SK-N-SH treated with all-trans-retinoic acid at 6 μM for 48 hours (cell line): Measurements from ENCODE around the gene KIAA1958.

ENCODE experiments used
- ATAC-seq: fragments of 200-7000 bp; cut with Tn5 transposase; 3 replicates; pipeline ENCODE4 v1.9.1; 2020; ENCODE audit warnings: mild to moderate bottlenecking, moderate library complexity
- ARNTL ChIP-seq: fragments of 450-650 bp; formaldehyde crosslinking; IDR thresholded peaks from 2 replicates; pipeline ENCODE4 v1.5.0; 2020; ENCODE audit warnings: low read depth, mild to moderate bottlenecking, moderate library complexity, borderline replicate concordance
- BACH2 ChIP-seq: fragments of 250-450 bp; sonication (Bioruptor Pico); IDR thresholded peaks from 2 replicates; pipeline ENCODE4 v1.9.0; 2021; ENCODE audit warnings: mild to moderate bottlenecking, borderline replicate concordance
- CREB5 ChIP-seq: fragments of 250-450 bp; sonication (Bioruptor Pico); IDR thresholded peaks from 2 replicates; pipeline ENCODE4 v1.5.1; 2020; ENCODE audit warnings: low read depth, mild to moderate bottlenecking, moderate library complexity
- CSDC2 ChIP-seq: fragments of 250-450 bp; sonication (Bioruptor Pico); IDR thresholded peaks from 2 replicates; pipeline ENCODE4 v1.5.0; 2020; ENCODE audit warnings: mild to moderate bottlenecking, moderate library complexity
- CSRNP3 ChIP-seq: fragments of 250-450 bp; sonication (Bioruptor Pico); IDR thresholded peaks from 2 replicates; pipeline ENCODE4 v1.5.1; 2021; ENCODE audit warnings: mild to moderate bottlenecking, moderate library complexity
- ESRRG ChIP-seq: fragments of 250-450 bp; sonication (Bioruptor Pico); IDR thresholded peaks from 2 replicates; pipeline ENCODE4 v1.6.1; 2021; ENCODE audit warnings: mild to moderate bottlenecking
- GLIS3 ChIP-seq: fragments of 250-450 bp; sonication (Bioruptor Pico); IDR thresholded peaks from 2 replicates; pipeline ENCODE4 v1.5.0; 2020; ENCODE audit warnings: mild to moderate bottlenecking, moderate library complexity
- ISL1 ChIP-seq: fragments of 250-450 bp; sonication (Bioruptor Pico); IDR thresholded peaks from 2 replicates; pipeline ENCODE4 v2.1.2; 2022; ENCODE audit warnings: mild to moderate bottlenecking, moderate library complexity
- OSR1 ChIP-seq: fragments of 250-450 bp; sonication (Bioruptor Pico); IDR thresholded peaks from 2 replicates; pipeline ENCODE4 v1.8.0; 2022; ENCODE audit warnings: moderate library complexity, mild to moderate bottlenecking, inconsistent platforms
- POU6F1 ChIP-seq: fragments of 250-450 bp; sonication (Bioruptor Pico); IDR thresholded peaks from 2 replicates; pipeline ENCODE4 v1.8.0; 2021; ENCODE audit warnings: low read depth, mild to moderate bottlenecking, moderate library complexity, borderline replicate concordance
- RARB ChIP-seq: fragments of 250-450 bp; sonication (Bioruptor Pico); IDR thresholded peaks from 2 replicates; pipeline ENCODE4 v1.8.0; 2021; ENCODE audit warnings: mild to moderate bottlenecking, moderate library complexity
- SNAI2 ChIP-seq: fragments of 250-450 bp; sonication (Bioruptor Pico); IDR thresholded peaks from 2 replicates; pipeline ENCODE4 v1.5.0; 2020; ENCODE audit warnings: mild to moderate bottlenecking, moderate library complexity
- TCF4 ChIP-seq: fragments of 250-450 bp; sonication (Bioruptor Pico); IDR thresholded peaks from 2 replicates; pipeline ENCODE4 v1.8.0; 2021; ENCODE audit warnings: mild to moderate bottlenecking, moderate library complexity, borderline replicate concordance
- TSHZ2 ChIP-seq: fragments of 250-450 bp; sonication (Bioruptor Pico); IDR thresholded peaks from 2 replicates; pipeline ENCODE4 v1.5.0; 2020; ENCODE audit warnings: mild to moderate bottlenecking, moderate library complexity
- ZC3H10 ChIP-seq: fragments of 250-450 bp; sonication (Bioruptor Pico); IDR thresholded peaks from 2 replicates; pipeline ENCODE4 v1.5.1; 2021; ENCODE audit warnings: mild to moderate bottlenecking, moderate library complexity
- ZFP3 ChIP-seq: fragments of 250-450 bp; sonication (Bioruptor Pico); IDR thresholded peaks from 2 replicates; pipeline ENCODE4 v1.5.0; 2020; ENCODE audit warnings: mild to moderate bottlenecking, moderate library complexity
- ZFP30 ChIP-seq: fragments of 450-650 bp; formaldehyde crosslinking; IDR thresholded peaks from 2 replicates; pipeline ENCODE4 v1.5.0; 2022; ENCODE audit warnings: mild to moderate bottlenecking, moderate library complexity
- ZNF565 ChIP-seq: fragments of 450-650 bp; formaldehyde crosslinking; conservative IDR thresholded peaks from 2 replicates; pipeline ENCODE4 v1.5.0; 2020; ENCODE audit warnings: low read depth, mild to moderate bottlenecking, moderate library complexity
- ZNF70 ChIP-seq: fragments of 450-650 bp; formaldehyde crosslinking; IDR thresholded peaks from 2 replicates; pipeline ENCODE4 v1.5.0; 2020; ENCODE audit warnings: mild to moderate bottlenecking, moderate library complexity
- ZNF8 ChIP-seq: fragments of 450-650 bp; formaldehyde crosslinking; IDR thresholded peaks from 2 replicates; pipeline ENCODE4 v1.5.0; 2020; ENCODE audit warnings: mild to moderate bottlenecking, moderate library complexity
- TF ChIP-seq, protein P1 (sequence below): fragments of 250-450 bp; sonication (Bioruptor Pico); IDR thresholded peaks from 2 replicates; pipeline ENCODE4 v1.8.0; 2020; ENCODE audit warnings: mild to moderate bottlenecking, moderate library complexity, borderline replicate concordance

Gene KIAA1958

GRCh38 chr9:112572416-112572815 lies 85.8 kb downstream of the KIAA1958 start:
- ATAC-seq = no peak

GRCh38 chr9:112574008-112574407 lies 87.4 kb downstream of the KIAA1958 start:
- no peak for ATAC-seq
- TF ChIP-seq ESRRG (no peak), GLIS3 (no peak), ZNF8 (no peak), ZFP30 (CRISPR knock-in tag) (no peak), ZNF565 (CRISPR knock-in tag) (no peak), ISL1 (CRISPR knock-in tag) (no peak), ZNF70 (no peak), CREB5 (CRISPR knock-in tag) (no peak), CSRNP3 (CRISPR knock-in tag) (no peak), ZC3H10 (CRISPR knock-in tag) (no peak), BACH2 (CRISPR knock-in tag) (no peak), OSR1 (CRISPR knock-in tag) (no peak), POU6F1 (CRISPR knock-in tag) (no peak), ZFP3 (no peak), TSHZ2 (CRISPR knock-in tag) (no peak), TCF4 (CRISPR knock-in tag) (no peak), ARNTL (CRISPR knock-in tag) (no peak), SNAI2 (CRISPR knock-in tag) (no peak)
- TF ChIP-seq, protein P1, sequence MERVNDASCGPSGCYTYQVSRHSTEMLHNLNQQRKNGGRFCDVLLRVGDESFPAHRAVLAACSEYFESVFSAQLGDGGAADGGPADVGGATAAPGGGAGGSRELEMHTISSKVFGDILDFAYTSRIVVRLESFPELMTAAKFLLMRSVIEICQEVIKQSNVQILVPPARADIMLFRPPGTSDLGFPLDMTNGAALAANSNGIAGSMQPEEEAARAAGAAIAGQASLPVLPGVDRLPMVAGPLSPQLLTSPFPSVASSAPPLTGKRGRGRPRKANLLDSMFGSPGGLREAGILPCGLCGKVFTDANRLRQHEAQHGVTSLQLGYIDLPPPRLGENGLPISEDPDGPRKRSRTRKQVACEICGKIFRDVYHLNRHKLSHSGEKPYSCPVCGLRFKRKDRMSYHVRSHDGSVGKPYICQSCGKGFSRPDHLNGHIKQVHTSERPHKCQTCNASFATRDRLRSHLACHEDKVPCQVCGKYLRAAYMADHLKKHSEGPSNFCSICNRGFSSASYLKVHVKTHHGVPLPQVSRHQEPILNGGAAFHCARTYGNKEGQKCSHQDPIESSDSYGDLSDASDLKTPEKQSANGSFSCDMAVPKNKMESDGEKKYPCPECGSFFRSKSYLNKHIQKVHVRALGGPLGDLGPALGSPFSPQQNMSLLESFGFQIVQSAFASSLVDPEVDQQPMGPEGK = no peak

More at GRCh38 chr9:112572416-112572815, 85.8 kb downstream of the KIAA1958 start:
- no peak for TF ChIP-seq GLIS3
- no peak for TF ChIP-seq ISL1 (CRISPR knock-in tag)
- no peak for TF ChIP-seq ARNTL (CRISPR knock-in tag)
- TF ChIP-seq ZC3H10 (CRISPR knock-in tag) = no peak
- TF ChIP-seq ZFP3 = no peak
- no peak for TF ChIP-seq ESRRG
- no peak for TF ChIP-seq TCF4 (CRISPR knock-in tag)
- TF ChIP-seq, protein P1 = no peak
- no peak for TF ChIP-seq SNAI2 (CRISPR knock-in tag)

DNA sequence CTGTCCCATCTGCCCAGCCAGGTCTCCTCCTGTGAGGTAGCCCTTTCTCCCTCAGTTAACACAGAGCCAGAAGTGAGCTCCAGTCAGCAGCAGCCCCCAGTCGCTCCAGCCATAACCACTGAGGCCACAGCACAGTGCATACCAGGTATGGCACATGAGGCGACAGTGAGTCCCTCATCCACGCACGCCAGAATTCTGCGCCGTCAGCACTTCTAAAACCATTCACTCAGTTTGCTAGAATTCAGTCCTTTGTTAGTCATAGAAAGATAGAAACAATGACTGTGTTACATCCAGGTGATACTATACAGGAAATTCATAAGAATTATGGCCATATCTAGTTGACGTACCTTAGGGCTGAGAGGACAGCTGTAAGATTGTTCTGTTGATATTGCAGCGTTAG lies 88.5 kb downstream of the KIAA1958 start:
- ATAC-seq = no peak
- TF ChIP-seq RARB (CRISPR knock-in tag) = no peak
- no peak for TF ChIP-seq ZNF70
- TF ChIP-seq, protein P1 = no peak
- TF ChIP-seq CSRNP3 (CRISPR knock-in tag) = no peak
- TF ChIP-seq TCF4 (CRISPR knock-in tag) = no peak
- no peak for TF ChIP-seq CSDC2 (CRISPR knock-in tag)
- TF ChIP-seq ARNTL (CRISPR knock-in tag) = no peak
- TF ChIP-seq ZFP3 = no peak
- no peak for TF ChIP-seq ZNF565 (CRISPR knock-in tag)
- no peak for TF ChIP-seq GLIS3
